DOHH2 (cell line): ENCODE measurements around the gene FXR2.

ENCODE experiments used
- EZH2phosphoT487 ChIP-seq: fragments of 200-600 bp; sonication (generic); IDR thresholded peaks from 2 replicates; pipeline ENCODE4 v1.6.1; 2017; ENCODE audit warnings: borderline replicate concordance, mild to moderate bottlenecking, antibody characterized with exemption, low read length, moderate library complexity, mixed read lengths
- TF ChIP-seq, protein P1 (sequence below): fragments of 200-600 bp; sonication (generic); IDR thresholded peaks from one replicate; pipeline ENCODE4 v1.5.1; 2014; ENCODE audit warnings: antibody characterized with exemption, mild to moderate bottlenecking, low read depth, low read length; ENCODE audit not compliant: poor library complexity, severe bottlenecking

DNA sequence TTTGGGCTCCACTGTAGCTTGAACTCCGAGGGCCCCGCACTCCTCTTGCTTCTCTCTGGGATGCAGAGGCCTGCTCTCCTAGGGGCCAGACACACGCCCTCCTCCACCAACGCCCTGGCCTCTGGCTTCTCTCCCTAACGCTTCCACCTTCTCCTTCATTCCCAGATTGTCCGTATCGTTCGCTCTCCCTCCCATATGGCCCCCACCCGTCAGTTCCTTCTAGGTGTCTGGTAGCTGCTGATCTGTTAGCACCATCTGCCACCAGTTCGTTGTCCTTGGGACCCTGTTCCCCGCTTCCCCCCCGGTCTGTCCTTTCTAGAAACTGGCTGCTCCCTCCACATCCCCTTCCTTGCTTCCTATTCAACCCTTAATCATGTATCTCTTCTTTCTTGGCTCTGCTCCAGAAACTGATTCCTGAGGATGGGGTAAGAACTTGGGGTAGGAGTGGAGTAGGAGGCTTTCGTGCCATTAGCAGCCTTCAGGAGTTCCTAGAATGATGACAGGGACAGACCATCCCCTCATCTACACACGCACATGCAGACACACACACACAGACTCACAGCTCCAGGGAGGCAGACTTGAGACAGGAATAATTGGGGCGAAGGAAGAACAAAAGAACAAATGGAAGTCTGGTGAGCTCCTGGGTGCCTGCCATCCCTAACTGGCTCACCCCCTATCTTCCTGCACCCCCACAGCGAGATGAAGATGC is 40.3 kb upstream of the FXR2 start:
- TF ChIP-seq, protein P1, sequence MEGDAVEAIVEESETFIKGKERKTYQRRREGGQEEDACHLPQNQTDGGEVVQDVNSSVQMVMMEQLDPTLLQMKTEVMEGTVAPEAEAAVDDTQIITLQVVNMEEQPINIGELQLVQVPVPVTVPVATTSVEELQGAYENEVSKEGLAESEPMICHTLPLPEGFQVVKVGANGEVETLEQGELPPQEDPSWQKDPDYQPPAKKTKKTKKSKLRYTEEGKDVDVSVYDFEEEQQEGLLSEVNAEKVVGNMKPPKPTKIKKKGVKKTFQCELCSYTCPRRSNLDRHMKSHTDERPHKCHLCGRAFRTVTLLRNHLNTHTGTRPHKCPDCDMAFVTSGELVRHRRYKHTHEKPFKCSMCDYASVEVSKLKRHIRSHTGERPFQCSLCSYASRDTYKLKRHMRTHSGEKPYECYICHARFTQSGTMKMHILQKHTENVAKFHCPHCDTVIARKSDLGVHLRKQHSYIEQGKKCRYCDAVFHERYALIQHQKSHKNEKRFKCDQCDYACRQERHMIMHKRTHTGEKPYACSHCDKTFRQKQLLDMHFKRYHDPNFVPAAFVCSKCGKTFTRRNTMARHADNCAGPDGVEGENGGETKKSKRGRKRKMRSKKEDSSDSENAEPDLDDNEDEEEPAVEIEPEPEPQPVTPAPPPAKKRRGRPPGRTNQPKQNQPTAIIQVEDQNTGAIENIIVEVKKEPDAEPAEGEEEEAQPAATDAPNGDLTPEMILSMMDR, result no peak
- TF ChIP-seq EZH2phosphoT487, result no peak
